HG02798 (cell line): ENCODE measurements around the gene ABHD17C.
"Not testable (repeated sequence)": the region's sequence is repeated elsewhere in the genome, so short reads cannot be mapped to it uniquely, and the experiment has no call there.

Source experiments
- ATAC-seq: cut with Tn5 transposase; IDR thresholded peaks from one replicate; pipeline ENCODE4 v1.9.1; 2021; ENCODE audit warnings: mild to moderate bottlenecking; ENCODE audit not compliant: unreplicated experiment, poor library complexity

The ABHD17C gene

DNA sequence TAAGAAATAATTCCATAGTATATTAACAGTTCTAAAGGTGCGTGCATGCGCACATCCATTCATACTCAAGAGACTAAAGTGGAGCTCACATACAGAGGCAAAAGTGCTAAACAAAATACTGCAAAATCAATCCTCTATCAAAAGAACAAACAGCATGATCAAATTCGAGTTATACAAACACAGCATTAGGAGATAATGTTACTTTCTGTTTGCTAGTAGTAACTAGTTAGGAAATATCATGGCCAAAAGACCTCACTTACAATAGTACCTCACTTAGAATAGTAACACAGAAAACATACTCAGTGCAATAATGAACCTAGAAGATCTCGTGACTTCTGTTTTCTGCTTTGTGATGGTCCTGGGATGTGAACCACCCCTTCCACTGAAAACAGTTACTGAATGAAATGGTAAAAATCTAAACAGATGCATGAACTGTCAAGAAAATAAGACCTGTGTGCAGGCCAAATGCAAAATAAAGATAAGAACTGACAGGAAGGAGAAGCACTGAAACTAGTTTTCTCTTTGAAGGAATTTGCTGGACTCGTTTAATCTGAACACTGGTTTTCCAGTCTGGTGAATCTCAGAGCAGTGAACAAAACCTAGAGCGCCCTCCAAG lies 63.1 kb downstream of the ABHD17C start:
- no peak for ATAC-seq

DNA sequence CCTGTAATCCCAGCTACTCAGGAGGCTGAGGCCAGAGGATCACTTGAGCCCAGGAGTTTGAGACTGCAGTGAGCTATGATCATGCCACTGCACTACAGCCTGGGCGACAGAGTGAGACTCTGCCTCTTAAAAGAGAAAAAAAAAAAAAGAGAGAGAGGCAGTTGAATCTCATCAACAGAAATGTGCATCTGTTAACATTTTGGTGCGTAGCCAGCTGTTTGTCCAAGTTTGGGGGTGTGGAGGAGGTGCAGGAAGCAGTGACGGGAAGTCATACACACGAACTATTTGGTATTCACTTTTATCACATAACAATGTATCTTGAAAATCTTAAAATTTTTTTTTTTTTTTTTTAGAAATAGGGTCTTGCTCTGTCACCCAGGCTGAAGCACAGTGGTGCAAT lies 65.8 kb downstream of the ABHD17C start:
- ATAC-seq: no peak

GRCh38 chr15:80761754-80762153 lies 66.6 kb downstream of the ABHD17C start:
- ATAC-seq: no peak

- not testable (repeated sequence) for ATAC-seq
These were observed 68.1 kb downstream of the ABHD17C start for GRCh38 chr15:80763235-80763634.

DNA sequence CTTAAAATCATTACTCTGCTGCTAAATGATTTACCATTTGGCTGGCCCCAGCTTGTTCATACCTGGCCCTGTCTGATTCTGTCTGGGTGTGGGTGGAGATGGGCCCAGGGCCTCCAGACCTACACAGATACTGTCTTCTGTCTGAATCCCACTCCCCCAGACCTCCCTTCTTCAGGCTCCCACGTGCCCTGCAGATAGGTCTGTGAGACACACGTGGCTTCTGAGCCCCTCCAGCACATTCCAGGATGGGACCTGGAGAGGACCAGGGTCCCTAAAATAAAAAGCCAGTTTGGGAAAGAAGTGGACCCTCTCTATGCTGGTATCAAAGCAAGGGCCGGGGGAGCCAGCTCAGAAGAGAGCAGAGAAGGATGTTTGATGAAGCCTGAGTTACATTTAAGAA lies 69.4 kb downstream of the ABHD17C start:
- no peak for ATAC-seq

DNA sequence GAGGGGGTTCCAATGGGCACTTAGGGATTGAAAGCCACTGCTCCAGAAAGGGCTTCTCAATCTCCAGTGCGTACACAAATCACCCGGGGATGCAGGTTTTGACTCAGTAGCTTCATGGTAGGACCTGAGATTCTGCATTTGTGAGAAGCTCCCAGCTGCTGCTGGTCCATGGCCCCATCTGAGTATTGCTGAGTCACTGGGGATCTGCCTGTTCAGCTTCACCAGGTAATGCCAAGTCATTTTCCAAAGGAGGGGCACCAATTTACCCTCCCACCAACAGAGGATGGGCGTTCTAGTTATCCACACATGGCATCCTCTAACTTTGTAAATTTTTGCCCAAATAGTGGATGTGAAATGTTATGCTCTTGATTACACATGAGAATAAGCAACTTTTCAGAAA lies 71.2 kb downstream of the ABHD17C start:
- no peak for ATAC-seq

- ATAC-seq: no peak
These were observed 73.0 kb downstream of the ABHD17C start for GRCh38 chr15:80768158-80768557.

DNA sequence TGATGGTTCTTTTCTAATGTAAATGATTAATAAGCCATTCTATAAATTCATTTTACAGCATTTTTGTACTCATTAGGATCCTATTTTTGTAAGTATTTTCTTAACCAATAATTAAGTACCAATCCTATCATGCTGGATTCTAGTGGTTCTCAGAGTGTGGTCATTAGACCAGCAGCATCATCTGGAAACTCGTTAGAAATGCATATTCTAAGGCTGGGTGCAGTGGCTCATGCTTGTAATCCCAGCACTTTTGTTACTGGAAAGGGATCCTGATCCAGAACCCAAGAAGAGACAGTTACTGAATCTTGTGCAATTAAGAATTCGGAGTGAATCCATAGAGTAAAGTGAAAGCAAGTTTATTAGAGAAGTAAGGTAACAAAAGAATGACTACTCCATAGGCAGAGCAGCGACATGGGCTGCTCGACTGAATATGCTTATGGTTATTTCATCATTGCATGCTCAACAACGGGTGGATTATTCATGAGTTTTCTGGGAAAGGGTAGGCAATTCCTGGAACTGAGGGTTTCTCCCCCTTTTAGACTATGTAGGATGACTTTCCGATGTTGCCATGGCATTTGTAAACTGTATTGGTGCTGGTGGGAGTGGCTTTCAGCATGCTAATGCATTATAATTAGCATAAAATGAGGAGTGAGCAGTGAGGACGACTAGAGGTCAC lies 74.2 kb downstream of the ABHD17C start:
- no peak for ATAC-seq

- no peak for ATAC-seq
These were observed 75.0 kb downstream of the ABHD17C start for GRCh38 chr15:80769829-80770705.

DNA sequence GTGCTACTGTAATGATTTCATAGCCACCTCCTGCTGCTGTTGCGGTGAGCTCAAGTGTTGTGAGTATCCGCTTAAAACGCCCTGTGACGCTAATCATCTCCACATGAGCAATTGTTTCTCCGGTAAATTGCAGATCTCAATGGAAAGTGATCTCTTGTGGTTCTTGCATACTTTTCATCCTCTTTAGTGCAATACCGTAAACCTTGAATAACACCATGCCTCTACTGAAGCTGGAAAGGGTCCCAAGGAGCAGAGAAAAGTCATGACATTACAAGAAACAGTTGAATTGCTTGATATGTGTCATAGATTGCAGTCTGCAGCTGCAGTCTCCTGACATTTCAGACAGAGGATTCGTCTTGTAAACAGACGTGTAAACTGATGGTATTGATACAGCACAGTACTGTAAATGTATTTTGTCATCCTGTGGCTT lies 78.0 kb downstream of the ABHD17C start:
- ATAC-seq: no peak

GRCh38 chr15:80773792-80774352 lies 78.8 kb downstream of the ABHD17C start:
- no peak for ATAC-seq

DNA sequence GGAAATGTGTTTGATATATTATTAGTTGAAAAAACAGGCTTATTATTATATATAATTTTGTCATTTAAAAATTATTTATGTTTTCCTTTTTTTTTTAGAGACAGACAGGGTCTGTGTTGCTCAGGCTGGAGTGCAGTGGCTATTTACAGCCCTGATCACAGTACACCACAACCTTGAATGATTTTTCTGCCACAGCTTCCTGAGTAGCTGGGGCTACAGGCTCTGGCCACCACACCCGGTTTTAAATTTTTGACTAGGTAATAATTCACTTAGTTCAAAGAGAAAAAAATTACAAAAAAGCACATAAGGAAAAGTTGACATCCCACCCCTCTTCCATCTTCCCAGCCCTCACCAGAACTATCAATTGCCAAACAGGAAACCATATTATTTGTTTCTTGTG lies 79.4 kb downstream of the ABHD17C start:
- no peak for ATAC-seq

DNA sequence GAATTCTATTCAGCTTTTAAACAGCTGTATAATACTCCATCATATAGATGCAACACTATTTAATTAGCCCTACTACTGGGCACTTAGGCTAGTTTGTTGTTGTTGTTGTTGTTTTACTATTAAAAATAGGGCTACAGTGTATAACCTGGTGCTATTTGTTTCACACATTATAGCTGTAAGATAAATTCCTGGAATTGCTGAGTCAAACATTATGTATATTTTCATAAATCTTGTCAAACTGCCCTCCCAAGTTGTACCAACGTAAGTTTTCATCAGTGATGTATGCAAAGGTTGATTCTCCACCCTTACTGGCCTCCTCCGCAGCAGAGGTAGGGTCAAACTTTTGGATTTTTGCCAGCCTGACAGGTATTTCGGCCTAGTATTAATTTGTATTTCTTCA lies 80.2 kb downstream of the ABHD17C start:
- ATAC-seq: no peak

DNA sequence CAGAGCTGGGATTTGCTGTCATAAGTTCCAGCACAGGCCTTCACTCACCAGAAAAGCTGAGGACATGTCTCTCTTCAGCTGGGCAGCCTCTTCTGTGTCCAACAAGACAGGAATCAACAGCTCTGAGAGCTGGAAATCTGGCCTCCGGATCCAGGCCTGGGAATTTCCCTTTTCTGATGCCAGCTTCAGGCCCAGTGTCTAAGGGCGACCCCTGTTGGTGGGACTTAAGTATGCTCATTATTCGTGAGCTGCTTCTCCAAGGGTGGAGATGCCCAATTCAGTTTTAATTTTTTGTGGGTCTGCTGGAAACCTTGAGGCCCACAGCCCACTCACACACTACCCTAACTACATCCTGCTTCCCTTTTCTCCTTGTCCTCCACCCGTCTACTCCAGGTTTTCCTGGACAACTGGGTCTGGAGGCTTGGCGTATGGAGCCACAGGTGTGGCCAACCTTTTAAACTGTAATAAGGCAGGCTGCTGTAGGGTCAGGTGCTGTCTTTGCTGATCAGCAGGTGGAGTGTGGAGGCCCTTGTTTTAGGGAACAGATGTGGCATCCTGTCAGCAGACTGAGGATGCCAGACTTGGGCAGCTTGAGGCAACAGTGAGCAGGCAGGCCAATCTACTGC lies 81.4 kb downstream of the ABHD17C start:
- ATAC-seq: no peak

GRCh38 chr15:80777137-80777536 lies 82.0 kb downstream of the ABHD17C start:
- no peak for ATAC-seq

GRCh38 chr15:80777826-80778620 lies 82.9 kb downstream of the ABHD17C start:
- no peak for ATAC-seq

- no peak for ATAC-seq
These were observed 83.5 kb downstream of the ABHD17C start for GRCh38 chr15:80778621-80778963.

DNA sequence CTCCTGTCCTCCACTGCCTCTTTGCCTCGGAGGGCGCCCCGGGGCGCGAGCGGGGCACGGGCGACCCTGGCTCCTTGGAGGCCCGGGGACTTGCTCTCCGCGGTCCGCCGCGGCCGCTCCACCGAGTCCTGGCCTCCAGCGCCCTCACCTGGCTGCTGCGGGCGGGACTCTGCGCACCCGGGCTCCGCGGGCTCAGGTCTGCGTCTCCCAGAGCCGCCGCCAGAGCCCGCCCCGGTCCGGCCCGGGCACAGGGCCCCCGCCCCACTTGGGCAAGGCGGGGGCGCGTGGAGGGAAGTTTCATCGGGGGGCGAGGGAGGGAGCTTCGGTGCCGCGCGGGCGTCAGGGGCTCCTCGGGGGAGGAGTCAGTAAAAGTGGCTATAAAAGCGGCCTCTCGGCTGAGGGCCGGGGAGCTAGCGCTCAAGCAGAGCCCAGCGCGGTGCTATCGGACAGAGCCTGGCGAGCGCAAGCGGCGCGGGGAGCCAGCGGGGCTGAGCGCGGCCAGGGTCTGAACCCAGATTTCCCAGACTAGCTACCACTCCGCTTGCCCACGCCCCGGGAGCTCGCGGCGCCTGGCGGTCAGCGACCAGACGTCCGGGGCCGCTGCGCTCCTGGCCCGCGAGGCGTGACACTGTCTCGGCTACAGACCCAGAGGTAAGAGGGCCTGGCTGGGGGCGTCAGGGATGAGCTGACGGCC lies 84.0 kb downstream of the ABHD17C start, which contains the start of gene CEMIP:
TSS of gene CEMIP (plus strand) at position 407 of the 694 bp plus-strand sequence. CDS start 94,510 bp downstream, outside the sequence.
- ATAC-seq: peak; percentile 41
